Mesenchymal stem cell (in vitro differentiated cells and primary cell): ENCODE data around the gene TRHDE.

ENCODE experiments used
- DNase-seq: peaks from one replicate; pipeline ENCODE4 v3.0.0-alpha.2; 2013
- H2AFZ ChIP-seq: one replicate; pipeline ENCODE4 v1.6.1; 2013; ENCODE audit warnings: low read depth, mild to moderate bottlenecking, control low read depth, inconsistent platforms, low read length, moderate library complexity
- H2AK5ac ChIP-seq: 2 replicates; pipeline ENCODE4 v1.6.1; 2013; ENCODE audit warnings: low read length, moderate library complexity, mild to moderate bottlenecking, inconsistent platforms; ENCODE audit not compliant: severe bottlenecking
- H2BK120ac ChIP-seq: one replicate; pipeline ENCODE4 v1.6.1; 2013; ENCODE audit warnings: low read depth, mild to moderate bottlenecking, inconsistent platforms, low read length, moderate library complexity
- H2BK12ac ChIP-seq, 2 experiments: one replicate each; pipeline ENCODE4 v1.6.1; 2013; ENCODE audit warnings: inconsistent platforms in 2 of 2, low read length in 2 of 2, mild to moderate bottlenecking in 2 of 2, moderate library complexity in 2 of 2, control low read depth in 1 of 2
- H2BK15ac ChIP-seq: one replicate; pipeline ENCODE4 v1.6.1; 2013; ENCODE audit warnings: mild to moderate bottlenecking, low read depth, inconsistent platforms; ENCODE audit not compliant: poor library complexity, severe bottlenecking
- H2BK5ac ChIP-seq: 2 replicates; pipeline ENCODE4 v1.6.1; 2013; ENCODE audit warnings: low read depth, mild to moderate bottlenecking, low read length, control low read depth, inconsistent platforms; ENCODE audit not compliant: poor library complexity, severe bottlenecking
- H3K14ac ChIP-seq, 2 experiments: one replicate each; pipeline ENCODE4 v1.6.1; 2013; ENCODE audit warnings: inconsistent platforms in 2 of 2, low read length in 2 of 2, control low read depth in 1 of 2, mild to moderate bottlenecking in 1 of 2, moderate library complexity in 1 of 2
- H3K18ac ChIP-seq, 2 experiments: one replicate each; pipeline ENCODE4 v1.6.1; 2013; ENCODE audit warnings: inconsistent platforms in 2 of 2, low read length in 2 of 2, control low read depth in 1 of 2, low read depth in 1 of 2, mild to moderate bottlenecking in 1 of 2
- H3K23ac ChIP-seq, 2 experiments: one replicate each; pipeline ENCODE4 v1.6.1; 2013; ENCODE audit warnings: inconsistent platforms in 2 of 2, low read length in 2 of 2, mild to moderate bottlenecking in 2 of 2, moderate library complexity in 2 of 2, control low read depth in 1 of 2
- H3K27ac ChIP-seq: 2 replicates; pipeline ENCODE4 v1.5.1; 2013; ENCODE audit warnings: mild to moderate bottlenecking, moderate library complexity, low read length, control low read depth, inconsistent platforms; ENCODE audit not compliant: poor library complexity, severe bottlenecking
- H3K27me3 ChIP-seq, 2 experiments: 2 replicates each; pipeline versions ENCODE4 v1.6.1 to v1.7.0; 2013; ENCODE audit warnings: low read length in 2 of 2, mild to moderate bottlenecking in 2 of 2, moderate library complexity in 2 of 2, control low read depth in 1 of 2, inconsistent platforms in 1 of 2; ENCODE audit not compliant: control insufficient read depth in 1 of 2, insufficient read depth in 1 of 2
- H3K36me3 ChIP-seq, 2 experiments: 2 replicates each; pipeline versions ENCODE4 v1.6.1 to v1.7.0; 2013; ENCODE audit warnings: low read length in 2 of 2, control low read depth in 1 of 2, inconsistent platforms in 1 of 2, low read depth in 1 of 2, mild to moderate bottlenecking in 1 of 2; ENCODE audit not compliant: insufficient read depth in 2 of 2, control insufficient read depth in 1 of 2
- H3K4ac ChIP-seq, 2 experiments: one replicate each; pipeline ENCODE4 v1.6.1; 2013; ENCODE audit warnings: inconsistent platforms in 2 of 2, low read length in 2 of 2, mild to moderate bottlenecking in 2 of 2, moderate library complexity in 2 of 2, control low read depth in 1 of 2, low read depth in 1 of 2
- H3K4me1 ChIP-seq: 2 replicates; pipeline ENCODE4 v1.6.1; 2013; ENCODE audit warnings: low read depth, low read length, control low read depth; ENCODE audit not compliant: control insufficient read depth, insufficient read depth
- H3K4me2 ChIP-seq: 2 replicates; pipeline ENCODE4 v1.6.1; 2013; ENCODE audit warnings: low read length, mild to moderate bottlenecking, inconsistent platforms; ENCODE audit not compliant: poor library complexity, severe bottlenecking
- H3K4me3 ChIP-seq, 2 experiments: 2 replicates each; pipeline versions ENCODE4 v1.5.1 to v1.7.0; 2013; ENCODE audit warnings: low read length in 2 of 2, mild to moderate bottlenecking in 2 of 2, control low read depth in 1 of 2, low read depth in 1 of 2; ENCODE audit not compliant: insufficient read depth in 1 of 2
- H3K79me1 ChIP-seq: replicated peaks from 2 replicates; pipeline ENCODE4 v1.6.1; 2013; ENCODE audit warnings: mild to moderate bottlenecking, control low read depth, low read length, inconsistent platforms; ENCODE audit not compliant: poor library complexity, severe bottlenecking
- H3K9ac ChIP-seq: 2 replicates; pipeline ENCODE4 v1.7.0; 2013; ENCODE audit warnings: mild to moderate bottlenecking, low read length, moderate library complexity
- H3K9me3 ChIP-seq: 2 replicates; pipeline ENCODE4 v1.7.0; 2013; ENCODE audit warnings: mild to moderate bottlenecking, low read length; ENCODE audit not compliant: control insufficient read depth
- H4K8ac ChIP-seq: one replicate; pipeline ENCODE4 v1.6.1; 2013; ENCODE audit warnings: inconsistent platforms, mild to moderate bottlenecking, low read length, moderate library complexity
- H4K91ac ChIP-seq: one replicate; pipeline ENCODE4 v1.6.1; 2013; ENCODE audit warnings: mild to moderate bottlenecking, low read length, inconsistent platforms
- WGBS: methylation state at CpG from one replicate; pipeline ENCODE4 v1.1.7; 2013; ENCODE audit warnings: mixed read lengths; 5-methylcytosine and 5-hydroxymethylcytosine counted together

Gene TRHDE

GRCh38 chr12:72365151-72365550 is 93.0 kb downstream of the TRHDE start:
- H2AK5ac ChIP-seq, result no peak overlapping the region
- no peaks in the 10 kb centered on the region for H3K79me1 ChIP-seq
- no peak overlapping the region for H3K27ac ChIP-seq
- H2BK5ac ChIP-seq, result no peak overlapping the region
- no peak overlapping the region for H2BK12ac ChIP-seq
- H2BK120ac ChIP-seq, result no peak overlapping the region
- H3K14ac ChIP-seq, result no peak overlapping the region
- no peaks in the 10 kb centered on the region for H3K4me1 ChIP-seq
- no peak overlapping the region for H3K23ac ChIP-seq
- no peak for DNase-seq
- H3K36me3 ChIP-seq, result no peaks in the 10 kb centered on the region
- H4K8ac ChIP-seq, result no peak overlapping the region
- no peak overlapping the region for H3K4me3 ChIP-seq
- H3K4me2 ChIP-seq, result no peak overlapping the region
- H4K91ac ChIP-seq, result no peak overlapping the region
- H3K9me3 ChIP-seq, result no peaks in the 10 kb centered on the region
- no peak overlapping the region for H2AFZ ChIP-seq
- no peak overlapping the region for H3K9ac ChIP-seq
- H3K18ac ChIP-seq, result no peak overlapping the region
- no peak overlapping the region for H3K4ac ChIP-seq
- H3K27me3 ChIP-seq, result no peaks in the 10 kb centered on the region
- H2BK15ac ChIP-seq, result no peak overlapping the region

- Histone ChIP-seq H3K79me1 (no peaks in the 10 kb centered on the region), H2BK120ac (no peak overlapping the region), H3K4me1 (no peaks in the 10 kb centered on the region), H2AFZ (no peak overlapping the region), H4K91ac (no peak overlapping the region), H2BK12ac (no peak overlapping the region), H3K14ac (no peak overlapping the region), H3K23ac (no peak overlapping the region), H2BK15ac (no peak overlapping the region), H3K4me2 (no peak overlapping the region), H3K9me3 (no peaks in the 10 kb centered on the region), H3K27me3 (no peaks in the 10 kb centered on the region), H2BK5ac (no peak overlapping the region), H2AK5ac (no peak overlapping the region), H3K9ac (no peak overlapping the region), H3K18ac (no peak overlapping the region), H3K27ac (no peak overlapping the region), H4K8ac (no peak overlapping the region), H3K4ac (no peak overlapping the region), H3K36me3 (no peaks in the 10 kb centered on the region), H3K4me3 (no peak overlapping the region)
- DNase-seq, result no peak
- 50% methylated on average over 1 of the region's 3 CpGs for WGBS
These were observed 94.1 kb downstream of the TRHDE start for GRCh38 chr12:72366255-72366654.

- Histone ChIP-seq H3K36me3 (no peaks in the 10 kb centered on the region), H3K4me3 (no peak overlapping the region)
- WGBS, result no CpG with 5 or more reads among the region's 1 CpG
These were observed 96.1 kb downstream of the TRHDE start for GRCh38 chr12:72368298-72368697.

DNA sequence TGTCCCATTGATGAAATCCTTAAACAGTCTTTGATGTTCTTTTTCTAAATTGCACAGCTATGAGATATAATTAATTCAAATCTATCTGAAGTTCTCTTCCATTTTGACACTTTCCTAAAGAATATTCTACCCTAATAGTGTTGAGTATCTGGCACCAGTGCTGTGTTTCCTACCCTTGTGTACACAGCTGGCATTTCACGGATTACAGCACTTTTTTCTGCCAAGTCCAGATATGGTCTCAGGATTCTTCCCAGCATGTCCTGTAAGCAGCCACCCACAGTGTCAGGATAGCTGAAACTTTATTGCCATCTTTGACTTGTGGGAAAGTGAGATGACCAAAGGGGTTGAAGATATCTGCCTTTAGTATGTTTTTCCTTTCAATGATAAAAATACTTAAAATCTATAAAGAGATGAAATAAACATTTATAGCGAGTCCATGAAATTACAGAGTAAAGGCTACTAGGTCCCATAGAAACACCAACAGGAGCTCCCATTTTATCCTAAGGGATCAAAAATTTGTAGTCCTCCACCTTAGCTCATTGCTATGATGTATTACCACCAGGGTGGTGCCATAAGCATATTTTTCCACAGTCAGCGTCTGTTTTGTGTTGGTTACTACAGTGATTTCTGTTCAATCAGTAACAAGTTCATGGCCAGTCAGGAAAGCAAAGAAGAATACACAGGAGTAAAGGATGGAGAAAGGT is 96.7 kb downstream of the TRHDE start:
- Histone ChIP-seq H2BK12ac (peak overlapping the region; percentile 29 to 63), H2BK15ac (no peak overlapping the region), H3K4ac (no peak overlapping the region), H3K9me3 (no peaks in the 10 kb centered on the region), H3K23ac (no peak overlapping the region), H2BK5ac (no peak overlapping the region), H3K27me3 (no peaks in the 10 kb centered on the region), H3K4me3 (no peak overlapping the region), H3K79me1 (no peaks in the 10 kb centered on the region), H2AFZ (no peak overlapping the region), H3K27ac (no peak overlapping the region), H2AK5ac (no peak overlapping the region), H3K4me1 (no peaks in the 10 kb centered on the region), H3K4me2 (no peak overlapping the region), H2BK120ac (no peak overlapping the region), H3K18ac (peak overlapping the region in 1 of 2 experiments; percentile 2), H3K9ac (no peak overlapping the region), H3K14ac (no peak overlapping the region), H3K36me3 (no peaks in the 10 kb centered on the region), H4K91ac (no peak overlapping the region), H4K8ac (no peak overlapping the region)
- 86% methylated on average over 2 of the region's 3 CpGs for WGBS
- peak; percentile 7 for DNase-seq

More at GRCh38 chr12:72368298-72368697, 96.1 kb downstream of the TRHDE start:
- H2BK5ac ChIP-seq, result no peak overlapping the region
- no peak overlapping the region for H2BK12ac ChIP-seq
- H3K18ac ChIP-seq, result no peak overlapping the region
- no peak overlapping the region for H2AK5ac ChIP-seq
- H3K4me1 ChIP-seq, result no peaks in the 10 kb centered on the region
- no peak overlapping the region for H4K91ac ChIP-seq
- no peak overlapping the region for H2AFZ ChIP-seq
- DNase-seq, result no peak
- no peak overlapping the region for H2BK120ac ChIP-seq
- H3K9me3 ChIP-seq, result no peaks in the 10 kb centered on the region
- no peak overlapping the region for H3K4me2 ChIP-seq
- H3K4ac ChIP-seq, result no peak overlapping the region
- H3K27ac ChIP-seq, result no peak overlapping the region
- H3K9ac ChIP-seq, result no peak overlapping the region
- no peaks in the 10 kb centered on the region for H3K79me1 ChIP-seq
- H3K27me3 ChIP-seq, result no peaks in the 10 kb centered on the region
- H3K14ac ChIP-seq, result no peak overlapping the region
- H3K23ac ChIP-seq, result no peak overlapping the region
- H2BK15ac ChIP-seq, result no peak overlapping the region
- no peak overlapping the region for H4K8ac ChIP-seq
